CD4-positive, alpha-beta T cell treated with Interleukin-17A for 4 hours (primary cell): ENCODE measurements around the gene DIS3L2.
"Not testable (repeated sequence)": the region's sequence is repeated elsewhere in the genome, so short reads cannot be mapped to it uniquely, and the experiment has no call there.

Experiments
- DNase-seq: peaks from one replicate; pipeline ENCODE4 v3.0.0-alpha.2; 2020; ENCODE audit warnings: mixed read lengths

The DIS3L2 gene

DNA sequence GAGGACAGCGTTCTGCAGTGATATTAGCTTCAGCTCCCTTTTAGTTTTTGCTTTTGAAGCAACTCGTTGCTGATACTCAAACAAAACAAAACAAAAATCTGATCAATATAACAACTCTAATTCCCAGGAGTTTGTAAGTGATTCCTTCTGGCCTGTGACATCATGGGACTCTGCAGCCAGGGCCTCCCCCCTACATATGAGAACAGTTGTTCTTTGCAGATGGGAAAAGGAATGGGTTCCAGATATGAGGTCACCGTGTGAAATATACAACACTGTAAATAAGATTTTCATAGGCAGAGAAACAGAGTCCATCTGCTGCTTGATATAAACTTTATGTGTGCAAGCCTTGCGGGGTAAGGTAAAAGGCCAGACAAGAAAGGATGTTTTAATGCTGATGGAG, 56.7 kb downstream of the DIS3L2 start:
- no peak for DNase-seq

DNA sequence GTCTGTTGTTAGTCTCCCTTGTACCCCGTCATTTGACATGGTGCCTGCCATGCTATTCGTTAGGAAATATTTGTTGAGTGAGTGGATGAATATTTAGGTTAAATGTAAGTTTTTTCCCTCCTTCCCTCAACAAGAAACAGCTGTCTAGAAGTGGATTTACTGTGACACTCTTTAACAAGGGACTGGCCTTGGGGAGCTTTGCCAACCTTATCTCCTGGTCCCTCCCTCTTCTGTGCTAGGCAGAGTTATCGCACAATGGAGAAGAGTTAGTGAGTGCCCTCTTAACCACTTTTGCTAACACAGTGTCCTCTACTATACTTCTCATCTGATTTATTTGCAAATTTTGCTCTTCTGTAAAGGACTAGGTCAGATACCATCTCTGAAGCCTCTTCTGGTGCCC, 61.2 kb downstream of the DIS3L2 start:
- no peak for DNase-seq

DNA sequence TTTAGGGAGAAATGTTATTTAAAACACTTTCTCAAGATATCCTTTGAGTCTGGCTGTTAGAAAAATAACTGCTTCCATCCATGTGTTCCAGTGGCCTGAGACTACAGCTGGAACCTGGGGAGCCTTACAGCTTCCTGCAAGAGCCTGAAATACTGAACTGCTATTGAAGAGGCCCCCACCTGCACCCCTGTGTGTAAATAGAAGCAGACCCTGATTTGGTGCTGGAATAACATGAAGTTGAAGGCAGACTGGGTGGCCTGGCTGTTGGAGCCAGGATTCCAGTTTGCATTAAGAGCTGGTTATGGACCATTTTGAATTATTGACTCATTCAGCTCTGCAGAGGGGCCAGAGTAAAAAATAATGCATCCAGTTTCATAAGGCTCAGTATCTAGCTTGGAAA, 61.9 kb downstream of the DIS3L2 start:
- no peak for DNase-seq

DNA sequence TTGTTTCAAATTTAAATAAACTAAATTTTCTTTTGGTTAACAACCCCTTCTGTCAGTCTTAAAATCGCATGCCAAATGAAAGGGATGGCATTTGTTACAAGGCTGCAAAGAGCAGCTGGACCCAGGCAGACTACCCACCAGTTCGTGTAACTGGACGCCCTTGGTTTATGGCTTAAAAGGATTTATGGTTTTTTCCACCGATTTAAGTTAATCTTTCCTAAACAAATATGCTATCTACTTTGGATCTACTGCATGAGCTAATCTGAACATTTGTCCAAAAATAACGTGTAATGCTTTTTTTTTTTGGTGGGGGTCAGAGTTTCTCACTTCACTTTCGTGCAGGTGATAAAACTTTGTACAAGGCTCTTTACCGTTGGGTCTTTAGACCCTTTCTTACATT, 62.9 kb downstream of the DIS3L2 start:
- DNase-seq, result no peak

DNA sequence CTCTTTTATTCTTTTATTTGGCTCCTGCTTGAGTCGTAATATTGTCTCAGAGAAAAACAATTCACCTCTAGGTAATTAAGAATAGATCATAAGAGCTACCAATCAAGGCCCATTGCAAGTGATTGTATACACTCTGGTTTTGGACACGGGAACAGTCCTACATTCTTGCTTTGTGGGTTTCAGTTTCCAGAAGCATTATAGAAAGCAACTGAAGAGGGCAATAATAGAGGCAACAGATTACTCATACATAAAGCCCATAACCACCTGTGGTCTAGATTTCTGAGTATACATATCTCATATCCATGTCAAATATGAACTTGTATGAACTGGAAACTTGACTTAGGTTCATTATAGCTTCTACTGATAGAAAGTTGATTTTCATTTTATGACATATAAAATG, 65.4 kb downstream of the DIS3L2 start:
- no peak for DNase-seq

DNA sequence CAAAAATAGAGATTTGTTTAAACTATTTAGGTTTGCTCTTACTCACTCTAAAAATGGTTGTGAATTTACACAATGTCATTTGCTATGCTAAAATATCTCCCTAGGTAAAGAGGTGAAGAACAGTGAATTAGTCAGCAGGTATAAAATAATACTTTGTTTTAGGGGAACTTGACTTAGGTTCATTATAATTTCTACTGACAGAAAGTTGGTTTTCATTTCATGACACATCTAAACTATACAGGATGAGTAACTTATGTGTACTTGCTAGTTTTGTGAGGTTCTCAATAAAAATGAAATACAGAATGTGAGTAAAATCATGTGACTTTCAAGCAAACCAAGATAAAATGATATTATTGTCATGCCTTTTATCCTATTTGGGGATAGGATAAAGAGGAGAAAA, 66.0 kb downstream of the DIS3L2 start:
- no peak for DNase-seq

DNA sequence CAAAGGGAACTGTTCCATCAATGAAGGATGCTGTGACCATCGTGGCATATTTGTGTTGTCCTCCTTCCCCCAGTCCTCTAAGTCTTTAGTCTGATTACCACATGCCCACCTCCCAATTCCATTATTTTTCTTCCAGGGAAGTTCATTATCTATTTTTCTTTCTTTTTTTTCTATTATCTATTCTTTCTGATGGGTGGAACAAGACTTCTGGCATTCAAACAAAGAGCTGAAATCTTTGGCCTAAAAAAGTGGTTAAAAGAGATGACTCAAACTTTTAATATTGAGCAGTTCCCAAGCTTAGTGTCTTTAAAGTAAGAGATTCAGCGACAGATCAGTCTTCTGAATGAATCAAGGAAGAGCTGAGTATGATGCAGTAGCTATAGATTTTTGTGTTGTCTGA, 66.6 kb downstream of the DIS3L2 start:
- DNase-seq, result no peak

DNA sequence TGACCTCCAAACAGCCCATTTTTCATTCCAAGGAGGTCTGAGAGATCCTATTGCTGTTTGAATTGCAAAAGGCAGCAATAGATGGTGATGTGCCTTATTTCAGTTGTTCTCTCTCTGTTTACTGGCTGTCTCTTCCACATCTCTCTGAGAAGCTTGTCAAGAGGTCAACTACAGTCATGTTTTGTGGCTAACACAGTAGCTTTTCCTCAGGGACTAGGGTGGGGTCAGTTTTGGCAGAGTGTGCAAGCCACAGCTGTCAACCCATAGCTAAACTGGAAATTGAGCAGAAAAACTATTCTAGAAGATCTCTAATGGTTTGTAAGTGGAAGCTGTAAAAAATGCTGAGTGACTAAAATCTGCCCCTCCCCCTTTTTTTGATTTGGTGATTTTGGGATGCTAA, 67.1 kb downstream of the DIS3L2 start:
- no peak for DNase-seq

DNA sequence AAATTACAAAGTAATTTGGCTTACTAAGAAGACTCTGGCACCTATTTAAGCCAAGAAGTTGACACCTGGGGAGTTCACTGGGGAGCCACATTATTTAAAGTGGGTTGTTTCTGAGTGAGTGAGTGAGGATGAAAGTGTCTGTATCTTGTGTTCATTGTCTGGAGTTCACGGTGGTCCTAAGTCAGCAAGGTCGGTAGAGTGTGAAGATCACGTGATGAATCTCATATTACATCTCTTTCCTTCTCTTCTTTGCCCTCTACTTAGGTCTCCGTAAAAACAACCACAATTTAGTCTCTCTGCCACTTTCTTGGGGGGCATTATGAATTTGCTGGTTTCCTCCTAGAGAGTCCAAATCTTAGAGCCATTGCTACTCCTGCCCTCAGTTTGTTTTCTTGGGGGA, 67.8 kb downstream of the DIS3L2 start:
- no peak for DNase-seq

DNA sequence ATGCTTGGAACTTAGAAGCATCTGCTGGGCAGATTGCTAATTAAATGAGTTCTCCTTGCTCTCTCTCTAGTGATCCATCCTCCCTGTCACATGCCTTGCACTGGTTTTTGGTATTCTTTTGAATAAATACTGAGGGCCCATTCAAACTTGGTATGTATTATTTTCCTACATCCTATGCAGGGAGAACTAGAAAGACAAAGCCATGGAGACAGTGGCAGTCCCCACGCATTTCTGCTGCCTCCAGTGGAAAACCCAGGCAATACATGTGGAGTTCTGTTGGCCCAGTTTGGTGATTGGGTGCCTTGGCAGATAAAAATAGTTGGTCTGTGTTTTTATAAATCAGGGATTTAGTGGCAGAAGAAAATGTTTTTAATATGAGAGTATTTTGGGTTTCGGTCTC, 68.7 kb downstream of the DIS3L2 start:
- DNase-seq, result no peak

DNA sequence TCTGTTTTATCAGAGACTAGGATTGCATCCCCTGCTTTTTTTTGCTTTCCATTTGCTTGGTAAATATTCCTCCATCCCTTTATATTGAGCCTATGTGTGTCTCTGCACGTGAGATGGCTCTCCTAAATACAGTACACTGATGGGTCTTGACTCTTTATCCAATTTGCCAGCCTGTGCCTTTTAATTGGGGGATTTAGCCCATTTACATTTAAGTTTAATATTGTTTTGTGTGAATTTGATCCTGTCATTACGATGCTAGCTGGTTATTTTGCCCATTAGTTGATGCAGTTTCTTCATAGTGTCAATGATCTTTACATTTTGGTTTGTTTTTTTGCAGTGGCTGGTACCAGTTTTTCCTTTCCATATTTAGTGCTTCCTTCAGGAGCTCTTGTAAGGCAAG, 73.8 kb downstream of the DIS3L2 start:
- DNase-seq, result not testable (repeated sequence)

DNA sequence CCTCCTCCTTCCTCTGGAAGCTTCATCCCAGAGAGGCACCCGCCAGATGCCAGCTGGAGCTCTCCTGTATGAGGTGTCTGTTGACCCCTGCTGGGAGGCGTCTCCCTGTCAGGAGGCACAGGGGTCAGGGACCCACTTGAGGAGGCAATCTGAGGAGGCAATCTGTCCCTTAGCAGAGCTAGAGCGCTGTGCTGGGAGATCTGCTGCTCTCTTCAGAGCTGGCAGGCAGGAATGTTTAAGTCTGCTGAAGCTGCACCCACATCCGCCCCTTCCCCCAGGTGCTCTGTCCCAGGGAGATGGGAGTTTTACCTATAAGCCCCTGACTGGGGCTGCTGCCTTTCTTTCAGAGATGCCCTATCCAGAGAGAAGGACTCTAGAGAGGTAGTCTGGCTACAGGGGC, 75.4 kb downstream of the DIS3L2 start:
- DNase-seq, result not testable (repeated sequence)

DNA sequence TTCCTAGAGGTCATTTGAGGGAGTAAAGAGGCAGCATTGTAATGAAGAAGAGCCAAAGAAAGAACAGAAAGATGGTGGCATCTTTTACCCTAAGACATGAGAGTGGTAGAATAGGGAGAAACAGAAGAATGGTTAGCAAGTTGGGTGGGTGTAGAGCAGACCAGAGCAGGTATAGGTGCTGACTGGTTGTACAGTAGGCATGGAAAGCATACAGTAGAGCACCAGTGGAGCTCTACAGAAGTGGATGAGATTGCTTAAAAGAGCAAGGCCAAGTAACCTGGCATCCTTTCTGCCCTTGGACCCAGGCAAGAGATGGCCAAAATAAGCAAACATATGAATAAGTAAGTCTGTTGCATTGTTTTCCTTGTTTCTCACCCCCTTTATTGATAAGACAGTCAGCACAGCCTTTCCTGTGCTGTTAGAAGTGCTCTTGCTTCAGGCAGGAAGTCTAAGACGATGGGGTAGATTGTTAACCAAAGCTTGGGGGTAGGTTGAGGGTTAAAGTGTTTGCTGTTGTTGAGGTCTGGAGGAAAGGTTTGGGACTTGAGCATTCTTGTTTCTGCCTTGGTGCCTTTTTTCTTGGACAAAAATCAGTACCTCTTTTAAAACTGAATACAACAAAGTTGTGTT, 76.9 kb downstream of the DIS3L2 start:
- no peak for DNase-seq

DNA sequence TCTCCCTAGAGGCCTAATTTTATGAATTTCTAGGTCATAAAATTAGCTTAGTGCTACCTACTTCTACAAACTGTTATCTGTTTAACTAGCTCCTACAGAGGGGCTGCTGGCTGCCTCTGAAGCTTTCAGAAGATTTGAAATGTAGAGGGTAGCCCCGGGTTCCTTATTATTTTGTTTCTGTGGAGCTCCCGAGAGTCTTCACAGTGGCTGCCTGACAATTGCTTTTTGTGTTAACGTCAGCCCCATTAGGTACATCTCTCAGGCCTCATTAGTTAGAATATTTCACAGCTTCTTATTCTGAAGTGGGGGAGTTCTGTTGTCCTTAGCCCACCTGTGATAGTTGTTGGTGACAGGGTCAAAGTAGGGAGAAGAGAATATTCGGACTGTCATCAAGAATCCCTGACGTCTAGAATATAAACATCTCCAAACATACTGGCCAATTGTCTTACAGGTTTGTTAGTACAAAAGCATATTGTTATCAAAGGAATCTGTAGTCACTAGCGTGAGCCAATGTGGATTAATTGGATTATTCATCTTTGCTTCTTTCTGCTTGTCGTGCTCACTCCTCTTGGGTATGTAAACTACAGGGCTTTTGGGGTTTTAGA, 77.5 kb downstream of the DIS3L2 start:
- no peak for DNase-seq

DNA sequence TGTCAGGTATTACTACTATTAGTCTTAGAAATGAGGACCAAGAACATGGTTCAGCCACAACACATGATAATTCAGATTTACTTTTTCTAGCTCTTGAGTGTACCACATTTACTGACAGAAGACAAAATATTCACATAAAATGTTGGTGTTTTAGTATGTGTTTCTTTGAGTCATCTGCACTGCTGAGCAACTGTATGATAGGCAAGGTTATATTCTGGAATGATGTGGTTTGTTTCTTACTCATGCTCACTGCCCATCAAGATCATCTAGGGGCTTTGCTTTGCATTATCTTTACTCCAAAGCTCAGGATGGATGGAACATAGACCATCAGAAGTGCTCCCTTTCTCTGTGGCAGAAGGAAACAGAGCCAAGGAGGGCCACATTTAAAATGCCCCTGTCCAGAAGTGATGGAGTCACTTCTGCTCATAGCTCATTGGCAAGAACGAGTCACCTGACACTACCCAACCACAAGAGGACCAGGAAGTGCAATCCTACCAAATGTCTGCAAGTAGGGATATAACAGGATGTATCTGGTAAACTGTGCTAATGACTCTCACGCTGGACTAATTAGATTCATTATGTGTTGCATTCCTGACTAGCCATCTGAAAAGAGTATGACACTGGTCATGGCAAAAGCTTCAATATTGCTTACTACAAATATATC, 81.5 kb downstream of the DIS3L2 start:
- DNase-seq, result no peak

DNA sequence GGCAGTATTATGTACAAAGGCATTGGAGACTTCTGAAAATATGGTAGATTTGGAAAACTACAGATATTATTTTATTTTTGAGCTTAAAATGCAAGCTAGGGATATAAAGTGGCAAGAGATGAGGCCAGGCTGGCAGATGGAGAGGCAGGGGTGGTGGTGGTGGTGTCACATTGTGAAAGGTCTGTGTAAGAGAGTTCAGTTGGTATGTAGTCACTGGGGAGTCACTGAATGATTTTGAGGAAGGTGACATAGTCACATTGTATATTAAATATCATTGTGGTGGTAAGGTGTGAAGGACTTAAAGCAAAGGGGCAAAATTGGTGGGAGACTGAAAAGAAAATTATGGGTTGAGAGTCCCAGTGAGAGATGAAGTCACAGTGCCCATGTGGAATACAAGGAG, 82.5 kb downstream of the DIS3L2 start:
- DNase-seq, result no peak

DNA sequence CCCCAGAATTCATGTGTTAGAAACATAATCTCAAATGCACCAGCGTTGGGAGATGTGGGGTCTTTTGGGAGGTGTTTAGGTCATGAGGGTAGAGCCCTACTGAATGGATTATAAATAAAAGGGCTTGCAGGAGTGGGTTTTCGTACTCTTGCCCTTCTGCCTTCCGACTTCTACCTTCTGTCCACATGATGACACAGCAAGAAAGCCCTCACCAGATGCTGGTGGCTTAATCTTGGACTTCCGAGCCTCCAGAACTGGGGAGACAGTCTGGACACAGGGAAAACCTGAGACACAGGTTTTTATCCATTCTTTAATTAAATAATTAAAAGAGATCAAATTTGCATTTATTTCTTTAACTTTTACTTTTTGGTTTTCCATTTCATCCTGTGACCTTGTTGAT, 87.8 kb downstream of the DIS3L2 start:
- no peak for DNase-seq

DNA sequence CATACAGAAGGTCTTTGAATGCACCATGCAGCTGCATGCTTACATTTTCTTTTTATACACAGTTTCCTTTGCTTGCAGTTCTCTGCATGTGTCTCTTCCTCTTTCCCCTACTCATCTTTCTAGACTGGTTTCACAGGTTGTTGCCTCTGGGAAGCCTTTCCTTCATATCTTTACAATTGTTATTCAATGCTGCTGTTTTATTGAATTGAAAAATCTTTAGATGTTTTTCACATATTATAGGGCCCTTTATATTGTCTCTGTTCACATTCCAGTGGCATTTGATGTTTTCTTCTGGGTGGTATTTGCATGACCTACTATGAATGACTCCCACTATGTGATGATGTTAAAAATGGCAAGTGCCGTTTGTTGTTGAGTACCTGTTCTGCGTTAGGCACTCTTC, 91.1 kb downstream of the DIS3L2 start:
- DNase-seq, result no peak

DNA sequence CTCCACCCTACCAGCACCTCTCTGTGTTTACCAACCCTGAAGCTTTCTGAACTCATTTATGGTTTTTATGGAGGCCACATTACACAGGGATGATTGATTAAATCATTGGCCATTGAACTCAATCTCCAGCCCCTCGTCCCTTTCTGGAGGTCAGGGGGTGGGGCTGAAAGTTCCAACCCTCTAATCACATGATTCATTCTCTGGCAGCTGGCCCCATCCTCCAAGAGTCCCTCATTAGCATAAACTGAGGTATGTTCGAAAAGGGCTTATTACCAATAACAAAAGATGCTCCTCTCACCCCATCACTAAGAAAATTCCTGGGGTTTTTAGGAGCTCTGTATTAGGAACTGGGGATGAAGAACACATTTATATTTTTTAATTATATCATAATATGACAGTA, 92.3 kb downstream of the DIS3L2 start:
- DNase-seq, result no peak

DNA sequence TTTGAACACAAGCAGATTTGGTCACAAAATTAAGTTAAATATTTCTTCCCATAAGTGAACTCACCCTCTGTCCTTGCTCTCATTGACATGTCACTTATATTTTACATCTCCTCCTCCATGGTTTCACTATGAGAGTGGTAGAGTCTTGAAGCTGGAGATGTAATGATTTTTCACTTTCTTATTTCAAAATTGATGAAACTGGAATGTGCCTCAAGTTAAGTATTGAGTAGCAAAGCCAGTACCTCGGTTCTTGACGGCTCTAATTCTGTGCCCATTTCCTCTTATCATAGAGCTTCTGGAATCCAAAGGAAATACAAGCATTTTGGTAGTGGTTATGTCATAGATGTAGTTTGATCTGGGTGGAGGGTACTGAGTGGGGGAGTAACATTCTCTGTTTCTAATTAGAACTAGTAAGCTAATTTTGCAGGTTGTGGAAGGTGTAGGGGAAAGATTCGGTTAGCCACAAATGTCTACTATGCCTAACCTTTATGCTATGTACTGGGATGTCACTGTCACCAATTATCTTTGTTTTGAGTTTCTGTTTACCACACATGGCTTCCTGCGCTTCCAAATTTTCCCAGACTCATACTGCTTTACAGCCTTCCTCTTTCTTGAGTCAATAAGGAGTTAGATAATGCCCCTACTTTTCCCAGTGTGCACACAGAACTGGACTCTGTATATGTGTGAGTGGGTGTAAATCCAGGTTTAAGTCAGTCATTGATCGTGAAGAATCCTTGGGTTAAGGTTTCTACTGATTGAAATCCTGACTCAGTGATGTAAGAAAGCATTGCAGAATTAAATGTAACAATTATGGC, 96.8 kb downstream of the DIS3L2 start:
- no peak for DNase-seq

DNA sequence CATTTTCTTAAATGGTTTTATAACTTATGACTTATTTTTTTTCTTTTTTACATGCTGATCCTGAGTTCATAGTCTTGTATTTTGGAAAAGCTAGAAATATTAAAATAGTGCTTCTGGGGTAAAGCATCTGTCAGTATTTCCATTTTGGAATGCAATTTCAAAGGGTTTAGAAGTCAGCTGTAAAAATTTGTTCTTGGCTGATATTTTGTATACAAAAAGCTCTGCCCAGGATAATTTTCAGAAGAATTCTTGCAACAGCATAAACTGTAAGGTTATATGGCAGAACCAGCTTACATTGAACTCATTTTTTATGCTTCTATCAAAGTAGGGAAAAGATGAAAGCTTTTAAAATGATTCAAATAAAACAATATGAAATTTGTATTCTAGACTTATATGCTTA, 97.4 kb downstream of the DIS3L2 start:
- no peak for DNase-seq

DNA sequence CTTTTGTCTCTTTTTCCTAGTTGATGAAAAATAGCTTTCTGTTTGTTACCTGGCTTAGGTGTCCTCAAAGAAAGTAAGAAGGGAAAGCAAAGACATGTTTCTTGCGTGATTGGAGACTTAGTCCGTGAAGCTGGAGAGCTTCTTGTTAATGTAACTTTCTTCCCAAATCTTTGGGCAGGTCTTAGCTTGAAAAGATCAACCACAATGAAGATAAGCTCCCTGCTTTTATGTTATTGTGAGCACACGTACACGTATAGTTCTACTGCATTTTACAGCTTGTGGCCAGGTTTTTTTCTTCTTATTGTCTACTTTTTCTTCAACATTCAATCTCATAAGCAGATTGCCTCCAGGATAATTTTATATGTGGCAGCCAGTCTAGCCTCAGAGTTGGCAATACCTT, 99.8 kb downstream of the DIS3L2 start:
- no peak for DNase-seq

DNA sequence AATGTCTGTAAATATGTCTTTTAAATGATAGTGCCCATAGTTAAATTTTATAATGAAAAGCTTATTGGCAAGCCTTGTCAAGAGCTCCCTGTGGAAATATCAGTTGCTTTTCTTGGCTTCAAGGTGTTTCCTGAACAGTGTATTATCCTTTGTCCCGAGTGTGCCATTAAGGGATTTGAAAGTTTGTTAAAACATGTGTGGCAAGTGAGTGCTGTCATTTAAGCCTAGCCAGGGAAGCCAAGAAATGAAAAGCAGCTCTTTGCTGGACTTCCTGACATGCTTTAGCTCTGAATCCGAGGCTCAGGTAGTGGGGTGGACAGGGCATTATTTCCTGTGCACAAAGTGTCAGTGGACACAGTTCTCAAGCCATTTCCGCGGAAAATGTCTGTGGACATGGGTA, 111.5 kb downstream of the DIS3L2 start:
- no peak for DNase-seq

DNA sequence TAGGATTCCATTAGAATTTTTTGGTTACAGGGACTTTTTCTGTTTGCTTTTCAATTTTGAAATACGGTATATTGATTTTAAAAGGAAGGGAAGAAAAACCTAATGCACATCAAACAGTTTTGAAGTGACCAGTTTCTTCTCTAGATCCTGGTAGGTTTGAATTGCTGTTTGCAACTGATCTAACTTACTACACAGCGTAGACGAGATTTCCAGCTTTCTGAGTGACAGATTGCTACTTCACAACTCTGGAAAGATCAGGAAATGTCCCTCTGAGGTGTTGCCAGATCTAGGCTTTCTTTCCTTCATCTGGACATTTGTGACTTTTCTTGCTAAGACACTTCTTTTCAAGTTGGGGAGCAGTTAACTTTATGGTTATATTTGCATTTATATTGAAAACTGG, 112.2 kb downstream of the DIS3L2 start:
- DNase-seq, result no peak
